Measurements from ENCODE around the gene ONECUT1.
A peak's percentile ranks its signal among the peaks of the same experiment; 100 is the strongest.

ONECUT1 gene

GRCh38 chr15:52733088-52733487 lies 57.0 kb downstream of the ONECUT1 start:
- TF ChIP-seq, protein P1, sequence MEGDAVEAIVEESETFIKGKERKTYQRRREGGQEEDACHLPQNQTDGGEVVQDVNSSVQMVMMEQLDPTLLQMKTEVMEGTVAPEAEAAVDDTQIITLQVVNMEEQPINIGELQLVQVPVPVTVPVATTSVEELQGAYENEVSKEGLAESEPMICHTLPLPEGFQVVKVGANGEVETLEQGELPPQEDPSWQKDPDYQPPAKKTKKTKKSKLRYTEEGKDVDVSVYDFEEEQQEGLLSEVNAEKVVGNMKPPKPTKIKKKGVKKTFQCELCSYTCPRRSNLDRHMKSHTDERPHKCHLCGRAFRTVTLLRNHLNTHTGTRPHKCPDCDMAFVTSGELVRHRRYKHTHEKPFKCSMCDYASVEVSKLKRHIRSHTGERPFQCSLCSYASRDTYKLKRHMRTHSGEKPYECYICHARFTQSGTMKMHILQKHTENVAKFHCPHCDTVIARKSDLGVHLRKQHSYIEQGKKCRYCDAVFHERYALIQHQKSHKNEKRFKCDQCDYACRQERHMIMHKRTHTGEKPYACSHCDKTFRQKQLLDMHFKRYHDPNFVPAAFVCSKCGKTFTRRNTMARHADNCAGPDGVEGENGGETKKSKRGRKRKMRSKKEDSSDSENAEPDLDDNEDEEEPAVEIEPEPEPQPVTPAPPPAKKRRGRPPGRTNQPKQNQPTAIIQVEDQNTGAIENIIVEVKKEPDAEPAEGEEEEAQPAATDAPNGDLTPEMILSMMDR (conservative IDR thresholded peaks at IDR 0.05): no peak
- no peak overlapping the region for H3K27ac ChIP-seq

- H3K27ac ChIP-seq: no peak overlapping the region
- TF ChIP-seq, protein P1 (conservative IDR thresholded peaks at IDR 0.05): no peak
These were observed 57.6 kb downstream of the ONECUT1 start for GRCh38 chr15:52732551-52732950.

- TF ChIP-seq, protein P1 (conservative IDR thresholded peaks at IDR 0.05): no peak
These were observed 58.2 kb downstream of the ONECUT1 start for GRCh38 chr15:52731732-52732470.

GRCh38 chr15:52731004-52731403 lies 59.1 kb downstream of the ONECUT1 start:
- no peak overlapping the region for H3K27ac ChIP-seq

More at GRCh38 chr15:52731732-52732470, 58.2 kb downstream of the ONECUT1 start:
- peak overlapping the region; percentile 2; the same call in 1 of the 2 replicates for H3K27ac ChIP-seq

DNA sequence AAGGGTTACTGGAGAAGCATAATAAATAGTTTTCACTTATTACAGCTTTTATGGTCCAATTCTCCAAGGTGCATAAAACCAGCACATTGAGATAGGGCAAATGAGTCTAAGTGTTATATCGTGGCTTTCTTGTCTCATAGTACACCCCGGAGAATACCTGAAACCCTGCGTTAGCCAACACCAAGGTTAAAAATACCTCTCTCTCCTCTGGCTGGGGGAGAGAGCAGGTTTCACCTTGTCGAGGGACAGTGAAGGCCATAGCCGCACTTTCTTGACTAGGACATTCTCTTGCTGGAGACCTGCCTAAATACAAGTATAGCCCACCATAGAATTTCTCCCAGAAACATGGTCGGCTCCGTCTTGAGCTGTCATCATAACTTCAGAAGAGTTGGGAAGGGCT lies 59.5 kb downstream of the ONECUT1 start:
- H3K27ac ChIP-seq: no peak overlapping the region
- TF ChIP-seq, protein P1 (conservative IDR thresholded peaks at IDR 0.05): no peak

More at GRCh38 chr15:52731004-52731403, 59.1 kb downstream of the ONECUT1 start:
- TF ChIP-seq, protein P1 (conservative IDR thresholded peaks at IDR 0.05): no peak

DNA sequence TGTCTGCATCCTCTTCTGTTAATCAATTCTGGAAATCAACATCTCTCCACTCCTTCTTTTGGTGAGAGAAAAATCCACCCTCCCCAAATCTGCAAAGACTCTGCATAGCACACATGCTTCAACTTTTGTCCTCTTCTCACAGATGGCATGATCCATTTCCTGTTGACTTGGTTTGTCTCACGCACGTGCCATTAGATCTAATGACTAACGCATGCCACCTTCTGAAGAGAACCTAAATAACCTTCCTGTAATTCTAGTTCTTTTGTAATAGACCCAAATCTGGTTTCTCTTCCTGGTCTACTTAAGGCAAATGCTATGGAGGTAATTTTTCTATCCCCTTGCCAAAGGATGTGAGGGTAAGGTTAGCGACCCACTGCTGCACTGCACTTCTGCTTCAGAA lies 60.0 kb downstream of the ONECUT1 start:
- no peak overlapping the region for H3K27ac ChIP-seq
- TF ChIP-seq, protein P1 (conservative IDR thresholded peaks at IDR 0.05): no peak

- TF ChIP-seq, protein P1 (conservative IDR thresholded peaks at IDR 0.05): no peak
- no peak overlapping the region for H3K27ac ChIP-seq
These were observed 61.2 kb downstream of the ONECUT1 start for GRCh38 chr15:52728899-52729298.
